SK-MEL-5 (cell line): ENCODE data around the gene TRMT112. TPM values are rescaled to one million over a fixed set of nuclear protein-coding genes. Genes with fewer than 3 reads are reported as not detected.

Experiments used
- DNase-seq: peaks from one replicate; pipeline ENCODE4 v3.0.0-alpha.2; 2016; ENCODE audit warnings: low read depth, low spot score
- in situ Hi-C: cut with HindIII; loops from 2 replicates; pipeline ENCODE4 v1.10.0; 2016; ENCODE audit warnings: low sequenced_read_pairs, high pct_unique_total_duplicates, low pct_unique_long_range_greater_than_20kb
- total RNA-seq: library from RNA; depleted of rRNA; stranded (reverse); fragments of >200 nt; shearing (Covaris generic); gene quantifications from 2 replicates; pipeline ENCODE4 v1.2.3, GENCODE V29; 2014

The TRMT112 gene
- total RNA-seq, 1 experiment from 2014 or later, result 113 TPM

DNA sequence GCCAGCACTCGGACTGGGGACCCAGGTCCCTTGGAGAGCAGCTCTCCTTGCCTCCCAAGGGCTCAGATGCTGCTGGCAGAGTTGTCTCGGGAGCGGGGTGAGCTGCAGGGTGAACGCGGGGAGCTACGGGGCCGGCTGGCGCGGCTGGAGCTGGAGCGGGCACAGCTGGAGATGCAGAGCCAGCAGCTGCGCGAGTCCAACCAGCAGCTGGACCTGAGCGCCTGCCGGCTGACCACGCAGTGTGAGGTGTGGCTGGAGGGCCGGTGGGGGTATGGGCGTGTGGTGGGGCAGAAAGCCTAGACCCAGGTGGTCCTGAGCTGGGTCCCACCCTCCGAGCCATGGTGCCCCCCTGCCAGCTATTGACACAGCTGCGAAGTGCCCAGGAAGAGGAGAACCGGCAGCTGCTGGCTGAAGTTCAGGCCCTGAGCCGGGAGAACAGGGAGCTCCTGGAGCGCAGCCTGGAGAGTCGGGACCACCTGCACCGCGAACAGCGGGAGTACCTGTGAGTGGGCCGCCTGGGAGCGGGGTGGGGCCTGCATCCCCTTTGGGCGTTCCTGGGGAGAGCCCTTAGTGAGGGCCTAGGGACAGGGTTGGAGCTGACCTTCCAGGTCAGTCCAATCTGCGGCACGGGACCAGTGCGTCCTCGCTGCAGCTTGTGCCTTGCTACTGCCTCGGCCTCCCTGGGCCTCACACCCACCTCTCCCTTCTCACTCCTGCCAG lies 35.8 kb upstream of the TRMT112 start:
- in situ Hi-C loops, result no loop called here

DNA sequence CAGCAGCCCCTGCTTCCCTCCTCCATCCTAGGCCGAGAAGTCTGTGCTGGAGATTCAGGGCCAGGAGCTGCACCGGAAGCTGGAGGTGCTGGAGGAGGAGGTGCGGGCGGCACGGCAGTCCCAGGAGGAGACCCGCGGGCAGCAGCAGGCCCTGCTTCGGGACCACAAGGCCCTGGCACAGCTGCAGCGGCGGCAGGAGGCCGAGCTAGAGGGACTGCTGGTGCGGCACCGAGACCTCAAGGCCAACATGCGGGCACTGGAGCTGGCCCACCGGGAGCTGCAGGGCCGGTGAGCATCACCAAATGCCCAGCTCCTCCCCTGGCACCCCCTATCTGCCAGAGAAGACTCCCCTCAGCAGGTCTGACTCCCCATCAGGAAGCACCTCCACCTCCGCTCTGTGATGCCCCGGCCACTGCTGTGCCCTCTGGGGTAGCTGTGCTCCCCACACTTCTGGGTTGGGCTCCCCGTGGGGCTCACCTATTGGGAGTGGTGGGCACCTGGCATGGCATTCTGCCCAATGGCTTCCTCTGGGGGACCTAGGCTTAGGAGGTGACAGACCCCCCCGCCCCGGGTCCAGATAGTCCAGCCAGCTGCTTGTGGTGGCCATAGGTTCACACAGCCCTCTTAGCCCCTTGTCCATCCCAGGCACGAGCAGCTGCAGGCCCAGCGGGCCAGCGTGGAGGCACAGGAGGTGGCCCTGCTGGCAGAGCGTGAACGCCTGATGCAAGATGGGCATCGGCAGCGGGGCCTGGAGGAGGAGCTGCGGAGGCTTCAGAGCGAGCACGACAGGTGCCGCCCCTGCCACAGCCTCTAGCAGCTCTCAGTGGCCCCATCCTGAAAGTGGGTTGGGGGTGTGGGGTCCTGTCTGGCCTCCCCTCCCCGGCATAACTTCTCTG lies 35.0 kb upstream of the TRMT112 start:
- DNase-seq, result no peak
- in situ Hi-C loops, result no loop called here

More for the DNA sequence above, 35.8 kb upstream of the TRMT112 start:
- no peak for DNase-seq

DNA sequence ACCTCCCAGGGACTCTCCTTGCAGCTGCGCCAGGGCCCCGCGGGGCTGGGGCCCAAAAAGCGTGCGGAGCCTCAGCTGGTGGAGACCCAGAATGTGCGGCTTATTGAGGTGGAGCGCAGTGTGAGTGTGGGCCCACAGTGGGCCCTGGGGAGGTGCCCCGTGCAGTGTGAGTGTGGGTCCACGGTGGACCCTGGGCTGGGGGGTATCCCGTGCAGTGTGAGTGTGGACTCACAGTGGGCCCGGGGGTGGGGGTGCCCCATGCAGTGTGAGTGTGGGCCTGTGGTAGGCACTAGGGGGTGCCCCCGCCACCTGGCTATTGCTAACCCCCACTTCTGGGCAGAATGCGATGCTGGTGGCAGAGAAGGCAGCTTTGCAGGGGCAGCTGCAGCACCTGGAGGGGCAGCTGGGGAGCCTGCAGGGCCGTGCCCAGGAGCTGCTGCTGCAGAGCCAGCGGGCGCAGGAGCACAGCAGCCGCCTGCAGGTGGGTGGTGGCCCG lies 33.8 kb upstream of the TRMT112 start:
- DNase-seq, result no peak
- in situ Hi-C loops, result no loop called here

DNA sequence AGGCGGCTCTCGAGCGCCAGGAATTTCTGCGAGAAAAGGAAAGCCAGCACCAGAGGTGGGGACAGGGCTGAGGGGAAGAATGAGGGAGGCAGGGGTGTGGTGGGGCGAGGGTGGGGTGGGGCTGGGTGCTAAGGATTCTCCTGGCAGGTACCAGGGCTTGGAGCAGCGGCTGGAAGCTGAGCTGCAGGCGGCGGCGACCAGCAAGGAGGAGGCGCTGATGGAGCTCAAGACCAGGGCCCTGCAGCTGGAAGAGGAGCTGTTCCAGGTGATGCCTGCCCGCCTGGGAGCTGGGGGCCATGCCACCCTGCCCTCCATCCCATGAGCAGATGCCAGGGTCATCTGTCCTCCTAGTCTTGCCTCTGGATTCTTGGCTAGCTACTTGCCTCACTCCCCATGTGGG lies 32.0 kb upstream of the TRMT112 start:
- DNase-seq, result no peak
- in situ Hi-C loops, result no loop called here

DNA sequence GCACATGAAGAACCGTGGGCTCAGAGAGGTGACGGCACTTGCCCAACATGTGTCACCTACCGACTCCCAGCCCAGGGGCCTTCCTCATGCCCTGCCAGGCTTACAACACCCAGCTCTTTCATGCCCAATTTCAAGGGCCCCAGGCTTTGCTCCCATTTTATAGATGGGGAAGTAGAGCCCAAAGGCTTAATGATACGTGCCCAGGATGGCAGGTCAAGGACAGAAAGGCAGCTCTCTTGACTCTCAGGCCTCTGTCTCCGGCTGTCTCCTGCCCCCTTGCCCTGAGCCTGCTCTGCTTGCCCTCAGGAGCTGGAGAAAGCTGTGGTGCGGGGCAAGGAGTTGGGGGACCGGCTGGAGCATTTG lies 31.6 kb upstream of the TRMT112 start:
- in situ Hi-C loops, result no loop called here
- DNase-seq, result no peak

DNA sequence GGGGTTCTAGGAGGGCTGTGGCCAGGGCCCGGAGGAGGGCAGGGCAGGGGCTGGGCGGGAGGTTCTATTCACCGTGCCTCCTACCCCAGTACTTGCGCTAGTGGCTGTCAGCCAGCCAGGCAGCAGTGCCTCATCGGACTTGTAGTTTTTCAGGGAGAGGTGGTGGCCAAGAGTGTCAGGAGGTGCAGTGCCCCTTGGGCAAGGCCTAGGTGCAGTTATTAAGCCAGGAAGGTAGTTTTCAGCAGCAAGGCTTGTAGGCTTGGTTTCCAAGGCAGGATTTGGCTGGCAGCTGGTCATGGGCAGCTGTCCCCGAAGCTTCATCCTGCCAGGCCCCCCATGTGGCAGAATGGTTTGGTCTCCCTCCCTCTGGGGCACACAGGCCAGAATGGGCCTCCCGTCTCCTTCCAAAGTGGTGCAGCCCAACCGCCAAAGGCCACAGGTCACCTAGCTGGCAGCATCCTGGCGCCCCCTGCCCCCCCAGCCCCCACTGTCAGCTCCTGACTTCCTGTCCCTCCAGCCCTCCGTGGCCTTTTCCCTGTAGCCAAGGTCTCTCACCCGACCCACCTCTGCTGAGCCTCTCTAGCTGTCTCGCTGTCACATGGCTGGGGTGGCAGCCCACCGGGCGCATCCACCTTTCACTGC lies 31.1 kb upstream of the TRMT112 start:
- no peak for DNase-seq
- in situ Hi-C loops, result no loop called here

DNA sequence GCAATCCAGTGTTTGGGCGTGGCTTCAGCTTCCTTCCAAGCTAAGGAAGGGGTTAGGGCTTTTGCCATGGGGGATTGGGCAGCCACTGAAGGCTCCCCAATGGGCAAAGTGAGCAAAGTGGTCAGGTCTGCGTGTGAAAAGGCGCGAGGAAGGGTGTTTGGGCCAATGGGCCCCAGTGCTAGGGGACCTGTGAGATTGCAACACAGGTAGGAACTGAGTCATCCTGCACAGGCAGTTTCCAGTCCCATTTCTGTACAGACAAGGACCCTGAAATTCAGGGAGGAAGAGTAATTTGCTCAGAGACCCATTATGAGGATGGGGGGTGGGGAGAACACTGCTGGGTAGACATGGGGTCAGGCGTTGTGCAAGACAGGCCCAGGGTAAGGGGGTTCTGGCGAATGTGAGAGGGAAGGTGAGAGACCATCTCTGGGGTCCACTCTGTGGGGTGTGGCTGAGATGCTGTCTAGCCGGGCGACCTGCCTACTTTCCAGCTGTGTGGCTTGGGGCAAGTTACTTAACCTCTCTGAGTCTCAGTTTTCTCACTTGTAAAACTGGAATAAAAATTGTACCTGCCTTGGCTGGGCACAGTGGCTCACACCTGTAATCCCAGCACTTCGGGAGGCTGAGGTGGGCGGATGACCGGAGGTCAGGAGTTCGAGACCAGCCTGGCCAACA lies 30.0 kb upstream of the TRMT112 start:
- DNase-seq, result no peak
- in situ Hi-C loops, result no loop called here

DNA sequence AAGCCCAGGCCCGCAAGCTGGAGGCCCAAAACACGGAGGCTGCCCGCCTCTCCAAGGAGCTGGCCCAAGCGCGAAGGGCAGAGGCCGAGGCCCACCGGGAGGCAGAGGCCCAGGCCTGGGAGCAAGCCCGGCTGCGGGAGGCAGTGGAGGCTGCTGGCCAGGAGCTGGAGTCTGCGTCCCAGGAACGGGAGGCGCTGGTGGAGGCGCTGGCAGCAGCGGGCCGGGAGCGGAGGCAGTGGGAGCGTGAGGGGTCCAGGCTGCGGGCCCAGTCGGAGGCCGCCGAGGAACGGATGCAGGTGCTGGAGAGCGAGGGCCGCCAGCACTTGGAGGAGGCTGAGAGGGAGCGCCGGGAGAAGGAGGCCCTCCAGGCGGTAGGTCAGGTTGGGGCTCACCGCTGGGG lies 27.4 kb upstream of the TRMT112 start:
- no peak for DNase-seq
- in situ Hi-C loops, result no loop called here

DNA sequence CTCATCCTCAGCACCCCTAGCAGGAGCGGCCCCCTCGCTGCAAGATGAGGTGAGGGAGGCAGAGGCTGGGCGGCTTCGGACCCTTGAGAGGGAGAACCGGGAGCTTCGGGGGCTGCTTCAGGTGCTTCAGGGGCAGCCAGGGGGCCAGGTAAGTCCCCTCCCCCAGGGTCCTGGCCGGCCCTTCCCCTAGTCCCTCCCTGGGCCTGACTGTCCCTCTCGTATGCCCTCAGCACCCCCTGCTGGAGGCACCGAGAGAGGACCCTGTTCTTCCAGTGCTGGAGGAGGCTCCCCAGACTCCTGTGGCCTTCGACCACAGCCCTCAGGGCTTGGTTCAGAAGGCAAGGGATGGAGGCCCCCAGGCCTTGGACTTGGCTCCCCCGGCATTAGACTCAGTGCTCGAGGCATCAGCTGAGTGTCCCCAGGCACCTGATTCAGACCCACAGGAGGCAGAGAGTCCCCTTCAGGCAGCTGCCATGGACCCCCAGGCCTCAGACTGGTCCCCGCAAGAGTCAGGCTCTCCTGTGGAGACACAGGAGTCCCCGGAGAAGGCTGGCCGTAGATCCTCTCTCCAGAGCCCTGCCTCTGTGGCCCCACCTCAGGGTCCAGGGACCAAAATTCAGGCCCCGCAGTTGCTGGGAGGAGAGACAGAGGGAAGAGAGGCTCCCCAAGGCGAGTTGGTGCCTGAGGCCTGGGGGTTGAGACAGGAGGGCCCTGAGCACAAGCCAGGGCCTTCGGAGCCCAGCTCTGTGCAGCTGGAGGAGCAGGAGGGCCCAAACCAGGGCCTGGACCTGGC lies 26.6 kb upstream of the TRMT112 start:
- in situ Hi-C loops, result no loop called here
- peak; percentile 39 for DNase-seq

DNA sequence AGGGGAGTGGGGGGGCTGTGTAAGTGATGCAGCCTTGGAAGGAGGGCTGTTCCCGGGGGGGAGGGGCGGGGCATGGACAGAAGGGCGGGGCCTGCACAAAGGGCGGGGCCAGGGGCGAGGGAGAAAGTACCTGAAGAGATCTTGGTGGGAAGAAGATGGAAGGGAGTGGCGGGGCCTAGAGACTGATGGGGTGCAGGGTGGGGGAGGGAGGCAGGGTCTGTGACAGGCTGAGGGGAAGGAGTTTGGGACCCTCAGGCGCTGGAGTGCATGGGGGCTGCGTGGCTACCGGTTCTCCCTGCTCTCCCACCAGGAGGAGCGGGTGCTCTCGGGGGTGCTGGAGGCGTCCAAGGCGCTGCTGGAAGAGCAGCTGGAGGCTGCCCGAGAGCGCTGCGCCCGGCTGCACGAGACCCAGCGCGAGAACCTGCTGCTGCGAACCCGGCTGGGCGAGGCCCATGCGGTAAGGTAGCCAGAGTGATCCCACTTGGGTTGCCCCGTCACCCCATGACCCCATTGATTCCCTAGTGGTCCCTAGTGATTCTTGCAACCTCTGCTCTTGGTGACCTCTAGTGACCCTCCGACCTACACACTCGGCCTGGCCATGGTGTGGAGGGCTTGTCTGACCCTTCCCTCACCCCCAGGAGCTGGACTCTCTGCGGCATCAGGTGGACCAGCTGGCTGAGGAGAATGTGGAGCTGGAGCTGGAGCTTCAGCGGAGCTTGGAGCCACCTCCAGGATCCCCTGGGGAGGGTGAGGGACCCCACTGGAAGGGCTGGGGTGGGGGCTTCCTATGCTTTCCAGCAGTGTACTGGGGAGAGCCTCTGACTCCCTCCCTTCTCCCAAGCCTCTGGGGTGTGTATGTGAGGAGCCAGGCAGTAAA lies 25.7 kb upstream of the TRMT112 start:
- no peak for DNase-seq
- in situ Hi-C loops, result no loop called here

DNA sequence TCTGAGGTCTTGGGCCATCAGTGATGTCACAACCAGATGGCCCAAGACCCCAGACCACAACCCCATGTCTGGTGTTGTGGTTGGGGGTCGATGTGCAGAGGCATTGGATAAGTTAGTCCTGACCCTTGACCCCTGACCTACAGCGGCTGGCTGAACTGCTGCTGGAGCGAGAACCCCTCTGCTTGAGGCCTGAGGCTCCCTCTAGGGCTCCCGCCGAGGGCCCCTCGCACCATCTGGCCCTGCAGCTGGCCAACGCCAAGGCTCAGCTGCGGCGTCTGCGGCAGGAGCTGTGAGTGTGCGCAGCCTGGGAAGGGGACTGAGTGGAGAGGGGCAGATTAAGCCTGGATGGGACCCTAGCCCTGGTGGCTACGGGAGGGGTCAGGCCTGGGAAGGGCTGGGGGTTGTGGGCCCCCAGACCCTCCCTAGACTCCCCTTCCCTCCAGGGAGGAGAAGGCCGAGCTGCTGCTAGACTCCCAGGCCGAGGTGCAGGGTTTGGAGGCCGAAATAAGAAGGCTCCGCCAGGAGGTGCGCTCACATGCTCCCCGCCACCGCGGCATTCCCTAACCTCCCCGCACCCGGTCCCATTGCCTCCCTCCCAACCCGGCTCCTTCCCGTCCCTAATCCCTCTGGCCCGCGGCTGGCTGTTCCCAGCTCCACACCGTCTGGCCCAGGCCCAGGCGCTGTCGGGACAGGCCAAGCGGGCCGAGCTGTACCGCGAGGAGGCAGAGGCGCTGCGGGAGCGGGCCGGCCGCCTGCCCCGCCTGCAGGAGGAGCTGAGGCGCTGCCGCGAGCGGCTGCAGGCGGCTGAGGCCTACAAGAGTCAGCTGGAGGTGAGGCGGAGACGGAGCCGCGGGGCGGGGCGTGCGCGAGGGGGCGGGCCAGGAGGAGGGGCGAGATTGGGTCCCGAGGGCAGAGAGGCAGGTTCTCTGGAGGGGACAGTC lies 24.8 kb upstream of the TRMT112 start:
- in situ Hi-C loops, result no loop called here
- peak; percentile 68 for DNase-seq

DNA sequence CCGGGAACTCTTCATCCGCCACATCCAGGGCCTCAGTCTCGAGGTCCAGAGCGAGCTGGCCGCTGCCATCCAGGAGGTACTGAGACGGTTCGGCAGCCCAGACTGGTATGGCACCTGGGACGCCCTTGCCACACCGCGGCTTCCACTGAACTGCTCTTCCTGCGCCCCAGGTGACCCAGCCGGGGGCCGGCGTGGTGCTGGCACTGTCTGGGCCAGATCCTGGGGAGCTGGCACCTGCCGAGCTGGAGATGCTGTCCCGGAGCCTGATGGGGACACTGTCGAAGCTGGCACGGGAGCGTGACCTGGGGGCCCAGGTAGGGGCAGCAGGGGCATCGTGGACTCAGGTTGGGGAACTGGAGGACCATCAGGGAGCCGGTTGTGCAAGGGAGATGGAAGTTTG lies 24.1 kb upstream of the TRMT112 start:
- in situ Hi-C loops, result no loop called here
- DNase-seq, result no peak

DNA sequence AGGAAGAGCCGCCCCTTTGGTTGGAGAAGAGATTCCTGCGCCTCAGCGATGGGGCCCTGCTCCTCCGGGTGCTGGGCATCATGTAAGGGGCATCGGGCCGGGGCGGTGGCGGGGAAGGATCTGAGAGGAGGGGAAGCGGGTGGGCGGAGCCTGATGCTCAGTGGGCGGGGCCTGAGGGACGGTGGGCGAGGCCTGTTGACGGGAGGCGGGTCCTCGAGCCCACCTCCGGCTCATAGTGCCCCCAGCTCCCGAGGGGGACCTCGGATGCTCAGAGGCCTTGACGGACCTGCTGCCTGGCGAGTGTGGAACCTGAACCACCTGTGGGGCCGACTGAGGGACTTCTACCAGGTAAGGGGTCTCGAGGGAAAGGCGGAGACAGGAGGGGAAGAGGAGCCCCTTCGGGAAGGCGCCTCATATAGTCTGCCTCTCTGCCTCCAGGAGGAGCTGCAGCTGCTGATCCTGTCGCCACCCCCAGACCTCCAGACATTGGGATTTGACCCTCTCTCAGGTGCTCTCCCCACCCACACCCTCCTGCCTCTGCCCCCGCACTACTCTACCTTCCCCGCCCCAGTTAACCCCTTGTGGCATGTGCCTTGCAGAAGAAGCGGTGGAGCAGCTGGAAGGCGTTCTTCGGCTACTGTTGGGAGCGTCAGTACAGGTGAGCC lies 23.4 kb upstream of the TRMT112 start:
- DNase-seq, result no peak
- in situ Hi-C loops, result no loop called here

DNA sequence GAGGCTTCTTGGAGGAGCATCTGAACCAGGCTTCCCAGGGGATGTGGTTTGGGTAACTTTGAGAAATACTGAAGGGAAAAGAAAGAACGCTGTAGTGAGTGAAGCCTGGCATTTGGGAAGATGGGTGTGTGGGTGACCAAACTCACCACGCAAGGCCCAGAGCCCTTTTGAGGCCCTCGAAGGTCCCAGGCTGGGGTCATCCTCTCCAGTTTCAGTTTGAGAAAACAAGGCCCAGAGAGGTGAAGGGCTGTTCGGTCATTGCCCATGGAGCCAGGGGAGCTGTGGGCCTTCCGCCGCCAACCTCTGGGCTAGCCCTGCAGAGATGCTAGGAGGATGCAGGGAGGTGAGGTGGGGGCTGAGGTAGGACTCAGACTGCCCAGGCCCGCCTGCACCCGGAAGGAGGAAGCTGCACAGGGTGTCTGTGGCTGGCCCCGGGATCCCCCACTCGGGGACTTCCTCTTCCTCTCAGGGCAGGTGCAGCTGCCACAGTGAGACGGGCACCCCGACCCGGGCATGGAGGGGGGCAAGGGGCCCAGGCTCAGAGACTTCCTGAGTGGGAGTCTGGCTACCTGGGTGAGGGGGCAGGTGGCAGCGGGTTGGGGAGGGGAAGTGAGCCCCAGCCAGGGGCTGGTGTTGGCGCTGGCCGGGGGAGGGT lies 22.5 kb upstream of the TRMT112 start, which contains the start of gene CCDC88B:
Gene CCDC88B, plus strand, starts transcription at position 451 of the 655 bp plus-strand sequence. Its CDS starts 63 bp downstream, at position 514.
- no peak for DNase-seq
- in situ Hi-C loops, result no loop called here
